Glomerular endothelial cell (primary cell): ENCODE data around the gene OVAAL. TPM values are rescaled to one million over a fixed set of nuclear protein-coding genes. Genes with fewer than 3 reads are reported as not detected.

Experiments
- DNase-seq: peaks from one replicate; pipeline ENCODE4 v3.0.0-alpha.2; 2011; ENCODE audit warnings: low read depth, low spot score; ENCODE audit errors: extremely low read depth
- total RNA-seq: library from RNA; depleted of rRNA; stranded (reverse); fragments of >200 nt; gene quantifications from 2 replicates; pipeline ENCODE4 v1.2.3, GENCODE V29; 2015

Gene OVAAL
- total RNA-seq, 1 donor from 2014 or later: not detected

DNA sequence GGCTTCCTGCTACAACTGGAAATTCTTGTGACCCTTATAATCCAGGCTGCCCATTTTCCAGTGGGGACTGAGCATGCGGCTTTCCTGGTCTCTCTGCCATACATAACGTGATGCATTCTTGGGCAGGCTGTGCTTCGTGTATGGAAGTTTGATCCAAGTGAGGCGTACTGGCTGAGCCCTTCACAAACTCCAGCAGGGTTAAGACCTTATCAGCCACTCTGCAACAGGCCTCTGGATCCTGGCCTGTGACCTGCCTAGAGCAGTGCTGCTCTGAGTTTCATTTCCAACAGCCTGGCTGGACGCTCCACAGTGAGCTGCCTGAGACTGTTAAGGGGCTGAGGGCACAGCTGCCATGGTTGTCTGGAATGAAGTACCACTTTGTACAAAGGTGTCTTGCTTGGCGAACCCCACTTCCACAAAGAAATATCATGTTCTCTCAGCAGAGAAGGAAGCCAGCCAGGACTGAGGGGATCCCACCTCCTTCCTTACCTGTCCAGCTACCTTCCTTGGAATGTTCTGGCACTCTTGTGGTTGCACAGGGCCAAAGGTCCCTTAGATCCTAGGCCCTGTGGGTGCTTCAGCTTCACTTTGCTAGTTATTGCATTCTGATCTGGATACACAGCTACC, 44.6 kb downstream of the OVAAL start:
- DNase-seq: no peak

DNA sequence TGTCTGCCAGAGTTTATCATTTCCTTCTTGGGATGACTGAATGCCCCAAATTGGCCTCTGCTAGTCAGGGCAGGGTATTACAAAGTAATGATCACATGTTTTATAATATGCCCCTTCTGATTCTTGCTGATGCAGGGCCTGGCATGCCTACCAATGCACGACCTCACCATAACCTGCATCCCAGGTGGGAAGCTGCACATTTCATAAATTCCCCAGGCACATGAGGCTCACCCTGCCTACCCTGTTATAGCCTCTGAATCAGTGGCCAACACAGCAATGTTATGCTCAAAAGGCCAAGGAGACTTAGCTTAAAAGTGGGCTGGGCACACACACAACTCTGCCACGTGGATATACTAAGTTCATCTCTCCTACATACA, 45.1 kb downstream of the OVAAL start:
- DNase-seq: no peak

DNA sequence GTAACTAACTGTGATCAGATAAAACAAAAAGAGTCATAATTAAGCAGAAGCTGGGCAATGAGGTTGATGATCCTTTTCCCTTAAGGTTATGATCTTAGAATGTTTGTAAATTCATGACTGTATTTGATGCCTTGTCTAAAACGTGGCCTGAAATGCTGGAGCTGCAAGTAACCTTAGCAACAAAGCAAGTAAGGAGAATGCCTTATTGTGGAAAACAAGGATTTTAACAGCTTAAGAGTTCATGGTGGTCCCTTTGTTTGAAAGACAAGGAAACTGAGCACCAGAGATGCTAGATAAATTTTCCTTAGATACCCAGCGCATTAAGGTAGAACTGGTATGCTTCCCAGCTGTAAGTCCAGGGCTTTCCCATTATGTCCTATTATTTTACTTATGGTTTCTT, 47.4 kb downstream of the OVAAL start:
- DNase-seq: no peak

DNA sequence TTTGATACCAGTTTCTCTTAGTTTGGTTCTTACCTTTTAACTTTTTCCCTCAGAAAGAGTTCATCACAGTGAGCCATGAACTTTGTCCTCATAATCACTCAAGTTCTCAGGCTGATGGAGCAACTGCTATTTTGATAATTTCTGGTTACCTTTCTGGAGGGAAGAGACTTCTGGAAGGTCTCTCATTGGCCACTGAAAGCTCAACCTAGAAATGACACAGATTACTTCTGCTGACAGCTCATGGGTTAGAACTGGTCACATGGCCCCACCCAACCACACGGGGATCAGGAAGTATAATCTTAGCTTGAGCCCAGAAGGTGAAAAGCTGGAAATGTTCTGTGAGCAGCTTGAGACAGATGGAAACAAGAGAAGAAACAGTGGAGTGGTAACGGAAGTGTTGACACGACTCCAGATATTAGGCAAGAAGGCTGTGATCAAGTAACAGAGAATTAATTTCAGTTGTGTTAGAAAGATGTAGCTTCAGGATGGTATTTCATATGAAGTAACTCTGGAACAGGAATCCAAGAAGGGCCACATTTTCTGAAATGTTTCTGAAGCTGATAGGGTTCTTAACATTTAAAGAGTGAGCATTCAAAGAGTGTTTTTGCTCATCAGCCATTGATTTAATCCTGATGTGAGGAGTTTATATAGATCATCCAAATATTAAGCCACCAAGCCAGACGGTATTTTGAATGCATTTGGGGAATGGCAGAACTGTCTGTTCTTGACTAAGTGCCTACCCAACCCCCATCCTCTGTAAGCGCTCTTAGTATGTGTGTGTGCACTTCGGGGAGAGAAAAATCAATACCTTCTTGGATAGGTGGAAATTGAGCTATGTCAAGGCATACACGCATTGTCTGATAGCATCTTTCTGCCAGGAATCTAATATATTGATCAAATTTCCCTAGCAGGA, 51.1 kb downstream of the OVAAL start:
- no peak for DNase-seq

DNA sequence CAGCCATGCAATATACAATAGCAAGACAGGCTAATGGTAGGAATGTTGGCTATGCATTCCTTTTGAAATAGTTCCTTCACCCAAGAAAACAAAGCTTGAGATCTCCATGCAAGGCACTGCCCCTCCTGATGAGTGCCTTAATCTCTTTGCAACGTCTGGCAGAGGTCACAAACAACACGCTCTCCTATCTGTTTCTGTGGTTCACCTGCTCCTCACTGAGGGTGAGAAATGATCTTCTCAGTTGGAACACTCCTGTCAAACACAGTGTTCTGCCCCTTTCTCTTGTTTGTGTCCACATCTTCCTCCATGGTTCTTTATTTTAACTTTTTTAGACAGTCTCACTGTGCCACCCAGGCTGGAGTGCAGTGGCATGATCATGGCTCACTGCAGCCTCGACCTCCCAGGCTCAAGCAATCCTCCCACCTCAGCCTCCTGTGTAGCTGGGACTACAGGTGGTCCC, 51.8 kb downstream of the OVAAL start:
- no peak for DNase-seq

DNA sequence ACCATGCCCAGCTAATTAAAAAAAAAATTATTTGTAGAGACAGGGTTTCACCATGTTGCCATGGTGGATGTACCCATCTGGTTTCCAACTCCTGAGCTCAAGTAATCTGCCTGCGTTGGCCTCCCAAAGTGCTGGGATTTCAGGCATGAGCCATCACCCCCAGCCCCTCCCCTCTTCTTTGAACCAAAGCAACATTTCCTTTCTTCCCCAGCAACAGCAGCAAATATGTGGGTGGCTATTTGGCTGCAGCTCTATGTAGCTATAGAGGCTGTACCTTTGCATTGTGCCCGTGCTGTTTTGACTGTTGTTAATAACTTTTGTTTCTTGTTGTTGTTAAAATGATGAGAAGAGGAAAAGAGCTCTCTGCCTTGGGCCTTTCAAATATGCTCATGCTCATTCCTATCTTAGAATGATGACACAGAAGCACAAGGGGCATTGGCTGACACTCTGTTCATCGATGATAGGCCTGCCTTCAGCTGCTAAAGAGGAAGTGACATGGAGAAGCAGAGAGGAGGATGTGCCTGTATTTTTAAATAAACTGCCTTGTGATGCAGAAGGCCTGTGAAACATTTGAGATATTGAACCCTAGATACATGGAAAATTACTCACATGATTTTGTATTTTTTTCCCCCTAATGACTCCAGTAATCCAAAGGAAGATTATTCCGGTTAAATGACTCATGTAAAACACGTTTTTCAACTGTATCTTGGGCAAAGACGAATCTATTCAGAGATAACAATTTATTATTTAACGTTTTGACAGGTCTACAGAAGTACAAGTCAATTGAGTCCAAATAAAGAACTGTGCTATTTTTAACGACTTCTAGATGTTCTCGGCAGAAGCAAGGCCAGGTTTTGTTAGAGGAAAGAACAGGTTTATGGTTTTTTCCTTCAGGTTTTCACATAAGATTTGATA, 52.5 kb downstream of the OVAAL start:
- no peak for DNase-seq

DNA sequence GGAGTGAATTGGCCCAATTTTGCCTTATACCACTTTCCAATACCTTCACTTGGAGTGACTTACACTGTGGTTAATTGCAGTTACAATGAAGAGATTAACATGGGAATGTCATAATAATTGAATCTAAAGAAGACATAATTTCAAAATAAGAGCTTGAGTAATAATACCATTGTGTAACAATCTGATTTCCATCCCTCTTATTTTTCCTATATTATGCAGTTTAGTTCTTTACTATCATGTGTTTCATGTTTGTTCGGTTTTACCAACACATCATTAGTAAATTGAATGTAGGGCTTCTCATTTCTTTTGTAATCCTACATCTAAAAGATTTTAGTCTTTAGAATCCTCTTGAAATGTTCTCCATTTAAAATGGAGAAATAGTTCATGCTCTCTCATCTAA, 53.9 kb downstream of the OVAAL start:
- no peak for DNase-seq

DNA sequence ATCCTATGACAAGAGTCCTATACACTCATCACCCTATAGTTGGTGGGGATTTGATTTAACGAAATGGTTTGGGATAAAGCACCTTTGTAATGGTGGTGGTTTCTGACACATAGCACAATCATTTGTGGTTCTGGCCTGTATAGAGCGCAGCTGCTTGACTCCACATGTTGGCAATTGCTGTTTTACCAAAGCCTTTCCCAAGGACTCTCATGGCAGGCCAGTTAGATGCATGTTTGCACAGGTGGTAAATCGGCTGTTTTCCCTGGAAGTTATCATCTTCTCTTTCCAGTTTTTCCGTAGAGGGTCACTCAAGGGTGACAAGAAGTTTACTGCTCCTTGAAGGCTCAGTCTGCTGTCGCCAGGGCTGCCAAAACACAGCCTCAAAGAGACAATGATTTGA, 56.0 kb downstream of the OVAAL start:
- DNase-seq: no peak

DNA sequence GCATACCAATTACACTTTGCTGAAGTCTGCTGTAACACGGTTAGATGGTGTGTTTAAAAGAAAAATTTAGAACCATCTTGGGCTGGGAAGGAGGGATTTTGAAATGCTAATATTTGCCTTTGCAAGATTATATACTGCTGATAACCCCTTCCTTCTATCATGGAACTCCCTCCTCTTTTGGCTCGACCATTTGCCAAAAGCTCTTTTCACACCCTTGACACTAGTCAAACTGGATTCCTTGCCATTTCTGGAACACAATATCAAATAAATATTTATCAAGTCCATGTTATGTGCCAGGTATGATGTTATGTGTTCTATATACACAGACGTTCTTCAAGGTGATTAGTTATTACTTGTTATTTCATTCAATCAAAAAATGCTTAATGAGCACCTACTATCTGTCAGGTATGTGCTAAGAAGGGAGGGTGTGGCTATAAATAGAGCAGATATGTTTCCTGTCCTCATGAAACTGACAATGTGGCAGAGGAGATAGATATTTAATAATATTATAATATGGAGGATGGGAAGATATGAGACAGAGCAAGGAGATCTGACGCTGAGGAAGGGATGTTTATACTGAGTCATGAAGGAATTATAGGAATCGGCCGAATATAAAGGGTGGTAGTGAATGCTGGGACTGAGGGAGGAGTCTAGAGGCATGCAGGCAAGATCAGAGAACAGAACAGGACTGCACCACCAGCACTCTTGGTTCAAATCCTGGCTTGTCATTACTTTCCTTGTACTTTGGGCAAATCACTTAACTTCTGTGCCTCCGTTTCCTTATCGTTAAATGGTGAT, 56.9 kb downstream of the OVAAL start:
- no peak for DNase-seq

Other genes with a start within 250 kb of the OVAAL start
- gene ACBD6, start 56.4 kb upstream of the OVAAL start, total RNA-seq: 56.8 and 72.2 TPM in 2 replicates
- gene XPR1, start 73.1 kb downstream of the OVAAL start, total RNA-seq: 24.2 and 27.7 TPM in 2 replicates